OCI-LY3 (cell line): ENCODE data around the gene SKIDA1.

ENCODE experiments used
- H2AFZ ChIP-seq: fragments of 200-600, 300-600 bp; shearing (Covaris generic); 2 replicates; pipeline ENCODE4 v1.6.0; 2014; ENCODE audit warnings: antibody characterized with exemption, low read depth, low read length
- H3K27ac ChIP-seq: fragments of 200-600, 300-600 bp; sonication (generic); 2 replicates; pipeline ENCODE4 v1.5.1; 2014; ENCODE audit warnings: mild to moderate bottlenecking, low read length, moderate library complexity, mixed read lengths
- H3K27me3 ChIP-seq: fragments of 200-600, 300-600 bp; sonication (generic); 2 replicates; pipeline ENCODE4 v1.6.1; 2014; ENCODE audit warnings: low read depth, low read length, mixed read lengths
- H3K36me3 ChIP-seq: fragments of 200-600, 300-600 bp; sonication (generic); replicated peaks from 2 replicates; pipeline ENCODE3; 2014; ENCODE audit warnings: low read depth, low read length, mixed read lengths
- H3K4me1 ChIP-seq: fragments of 300-600, 200-600 bp; sonication (generic); 2 replicates; pipeline ENCODE4 v1.6.1; 2014; ENCODE audit warnings: low read length, mixed read lengths
- H3K4me2 ChIP-seq: fragments of 200-600, 300-600 bp; sonication (generic); 2 replicates; pipeline ENCODE4 v1.6.1; 2014; ENCODE audit warnings: low read length, mixed read lengths
- H3K4me3 ChIP-seq: fragments of 300-600, 200-600 bp; sonication (generic); 2 replicates; pipeline ENCODE4 v1.5.1; 2014; ENCODE audit warnings: antibody characterized with exemption, mild to moderate bottlenecking, low read length, moderate library complexity
- H3K79me2 ChIP-seq: fragments of 300-600, 200-600 bp; shearing (Covaris generic); 2 replicates; pipeline ENCODE4 v1.6.1; 2014; ENCODE audit warnings: mild to moderate bottlenecking, low read length, mixed read lengths
- H3K9ac ChIP-seq: fragments of 300-600, 200-600 bp; shearing (Covaris generic); 2 replicates; pipeline ENCODE4 v1.6.0; 2014; ENCODE audit warnings: mild to moderate bottlenecking, low read length, moderate library complexity
- H3K9me3 ChIP-seq: fragments of 200-600, 300-600 bp; shearing (Covaris generic); 2 replicates; pipeline ENCODE4 v1.6.1; 2014; ENCODE audit warnings: low read length, mixed read lengths; ENCODE audit not compliant: insufficient read depth
- H4K20me1 ChIP-seq: fragments of 200-600, 300-600 bp; sonication (generic); 2 replicates; pipeline ENCODE4 v1.6.1; 2016; ENCODE audit warnings: low read length, mixed read lengths; ENCODE audit not compliant: insufficient read depth
- EZH2phosphoT487 ChIP-seq: fragments of 200-600 bp; shearing (Covaris generic); IDR thresholded peaks from 2 replicates; pipeline ENCODE4 v1.6.1; 2018; ENCODE audit warnings: antibody characterized with exemption, mixed run types, low read depth
- TF ChIP-seq, protein P1 (sequence below): fragments of 200-600, 300-600 bp; sonication (generic); IDR thresholded peaks from 2 replicates; pipeline ENCODE4 v1.5.1; 2014; ENCODE audit warnings: antibody characterized with exemption, low read length, low read depth

Gene SKIDA1

DNA sequence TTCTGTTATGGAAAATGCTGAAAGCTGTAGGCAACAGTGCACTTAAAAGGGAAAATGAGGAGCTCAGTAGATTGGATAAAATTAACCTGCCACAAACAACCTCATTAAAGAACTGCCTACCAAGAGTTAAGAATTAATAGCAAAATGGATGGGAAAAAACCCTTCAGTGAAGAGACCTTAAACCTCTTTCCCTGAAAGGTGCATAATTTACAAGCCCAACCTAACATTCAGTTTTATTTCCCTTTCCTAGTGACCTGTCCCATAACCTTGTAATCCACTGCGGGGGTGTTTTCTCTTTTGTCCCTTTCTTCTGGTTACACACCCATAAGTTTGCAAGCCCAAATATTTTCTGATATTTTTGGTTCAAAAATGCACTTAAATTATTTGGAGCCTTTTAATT lies 21.9 kb downstream of the SKIDA1 start:
- no peak overlapping the region for H3K27ac ChIP-seq
- H3K9me3 ChIP-seq: no peaks in the 10 kb centered on the region
- no peaks in the 10 kb centered on the region for H4K20me1 ChIP-seq
- no peak overlapping the region for H3K4me3 ChIP-seq
- no peaks in the 10 kb centered on the region for H3K36me3 ChIP-seq
- no peak overlapping the region for H3K9ac ChIP-seq
- TF ChIP-seq, protein P1, sequence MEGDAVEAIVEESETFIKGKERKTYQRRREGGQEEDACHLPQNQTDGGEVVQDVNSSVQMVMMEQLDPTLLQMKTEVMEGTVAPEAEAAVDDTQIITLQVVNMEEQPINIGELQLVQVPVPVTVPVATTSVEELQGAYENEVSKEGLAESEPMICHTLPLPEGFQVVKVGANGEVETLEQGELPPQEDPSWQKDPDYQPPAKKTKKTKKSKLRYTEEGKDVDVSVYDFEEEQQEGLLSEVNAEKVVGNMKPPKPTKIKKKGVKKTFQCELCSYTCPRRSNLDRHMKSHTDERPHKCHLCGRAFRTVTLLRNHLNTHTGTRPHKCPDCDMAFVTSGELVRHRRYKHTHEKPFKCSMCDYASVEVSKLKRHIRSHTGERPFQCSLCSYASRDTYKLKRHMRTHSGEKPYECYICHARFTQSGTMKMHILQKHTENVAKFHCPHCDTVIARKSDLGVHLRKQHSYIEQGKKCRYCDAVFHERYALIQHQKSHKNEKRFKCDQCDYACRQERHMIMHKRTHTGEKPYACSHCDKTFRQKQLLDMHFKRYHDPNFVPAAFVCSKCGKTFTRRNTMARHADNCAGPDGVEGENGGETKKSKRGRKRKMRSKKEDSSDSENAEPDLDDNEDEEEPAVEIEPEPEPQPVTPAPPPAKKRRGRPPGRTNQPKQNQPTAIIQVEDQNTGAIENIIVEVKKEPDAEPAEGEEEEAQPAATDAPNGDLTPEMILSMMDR: no peak
- no peak for TF ChIP-seq EZH2phosphoT487
- H3K4me2 ChIP-seq: no peak overlapping the region
- peaks cover 17% of the 10 kb centered on the region for H3K27me3 ChIP-seq
- peaks cover 11% of the 10 kb centered on the region for H3K4me1 ChIP-seq
- no peak overlapping the region for H2AFZ ChIP-seq
- no peaks in the 10 kb centered on the region for H3K79me2 ChIP-seq

- no peak overlapping the region for H3K27ac ChIP-seq
- H3K4me3 ChIP-seq: no peak overlapping the region
- H3K4me1 ChIP-seq: peaks cover 13% of the 10 kb centered on the region
- no peak overlapping the region for H3K9ac ChIP-seq
- no peak overlapping the region for H3K4me2 ChIP-seq
- H4K20me1 ChIP-seq: no peaks in the 10 kb centered on the region
- H3K9me3 ChIP-seq: no peaks in the 10 kb centered on the region
- TF ChIP-seq, protein P1: no peak
- TF ChIP-seq EZH2phosphoT487: no peak
- no peaks in the 10 kb centered on the region for H3K79me2 ChIP-seq
- no peaks in the 10 kb centered on the region for H3K36me3 ChIP-seq
- H2AFZ ChIP-seq: no peak overlapping the region
- H3K27me3 ChIP-seq: peaks cover 29% of the 10 kb centered on the region
Observed at GRCh38 chr10:21502348-21502740, 23.1 kb downstream of the SKIDA1 start.

DNA sequence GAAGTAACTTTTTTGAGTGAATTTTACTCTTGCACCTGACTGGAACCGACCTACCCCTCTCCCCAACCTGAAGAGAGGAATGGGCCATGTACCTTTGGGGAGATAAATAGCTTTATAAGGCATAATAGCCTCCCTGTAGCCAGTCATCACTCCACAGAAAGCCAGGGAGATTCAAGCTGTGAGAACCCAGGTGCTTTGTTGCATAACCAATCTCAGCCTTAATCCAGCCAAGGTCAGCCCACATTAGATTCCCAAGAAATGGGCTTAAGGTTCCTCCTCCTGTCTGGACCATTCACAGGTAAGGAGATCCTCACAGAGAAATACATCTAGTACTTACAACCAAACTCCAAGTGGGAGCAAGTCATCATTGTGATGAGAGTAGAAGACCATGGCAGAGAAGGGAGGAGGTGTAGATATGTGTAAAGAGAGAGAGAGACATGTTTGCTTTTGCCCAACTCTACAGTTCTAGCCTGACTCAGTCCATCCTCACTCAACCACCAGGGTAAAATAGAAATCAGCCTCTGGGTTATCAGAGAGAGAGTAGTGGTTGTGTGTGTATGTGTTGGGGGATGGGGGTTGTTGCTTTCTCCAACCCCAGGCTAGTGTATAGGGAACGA lies 23.6 kb downstream of the SKIDA1 start:
- Histone ChIP-seq H3K4me2 (no peak overlapping the region), H3K36me3 (no peaks in the 10 kb centered on the region), H3K9ac (no peak overlapping the region), H3K27ac (no peak overlapping the region), H3K4me3 (no peak overlapping the region), H3K4me1 (peaks cover 13% of the 10 kb centered on the region), H2AFZ (no peak overlapping the region), H3K9me3 (no peaks in the 10 kb centered on the region), H3K27me3 (peaks cover 33% of the 10 kb centered on the region), H4K20me1 (no peaks in the 10 kb centered on the region), H3K79me2 (no peaks in the 10 kb centered on the region)
- TF ChIP-seq EZH2phosphoT487: no peak
- TF ChIP-seq, protein P1: no peak

DNA sequence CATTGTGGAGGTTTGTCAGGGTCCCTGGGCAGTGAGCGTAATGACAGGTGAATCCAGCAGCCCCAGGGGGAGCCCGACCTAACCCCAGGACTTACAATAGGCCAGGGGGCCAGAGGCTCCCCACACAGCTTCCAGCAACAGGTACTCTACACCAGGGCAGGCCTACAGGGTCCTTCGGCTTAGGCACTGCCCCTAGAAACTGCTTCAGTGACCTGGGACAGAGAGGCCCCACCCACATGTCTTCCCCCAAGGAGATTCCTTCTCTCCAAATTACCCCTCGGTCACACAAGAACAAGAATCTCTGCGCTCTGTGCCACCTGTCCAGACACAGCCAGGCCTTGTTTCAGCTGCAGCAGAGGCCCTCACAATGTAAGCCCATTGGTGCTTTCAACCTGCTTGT lies 24.4 kb downstream of the SKIDA1 start:
- Histone ChIP-seq H3K79me2 (no peaks in the 10 kb centered on the region), H3K9me3 (no peaks in the 10 kb centered on the region), H3K36me3 (no peaks in the 10 kb centered on the region), H2AFZ (no peak overlapping the region), H3K4me2 (peak overlapping the region; percentile 22), H3K4me1 (peaks cover 13% of the 10 kb centered on the region), H3K27me3 (peaks cover 33% of the 10 kb centered on the region), H3K4me3 (no peak overlapping the region), H3K9ac (no peak overlapping the region), H3K27ac (no peak overlapping the region), H4K20me1 (no peaks in the 10 kb centered on the region)
- no peak for TF ChIP-seq EZH2phosphoT487
- TF ChIP-seq, protein P1: no peak
